IgD-negative memory B cell (primary cell): ENCODE measurements around the gene ME2. TPM values are rescaled to one million over a fixed set of nuclear protein-coding genes. Genes with fewer than 3 reads are reported as not detected.
"Not testable (repeated sequence)": the region's sequence is repeated elsewhere in the genome, so short reads cannot be mapped to it uniquely, and the experiment has no call there.

ENCODE experiments used
- H3K27ac Mint-ChIP-seq, 3 donors: one replicate each; pipeline ENCODE4 v1.8.0; 2020 to 2022; ENCODE audit warnings: mild to moderate bottlenecking in 3 of 3, mixed read lengths in 3 of 3, moderate library complexity in 1 of 3
- H3K27me3 Mint-ChIP-seq: one replicate; pipeline ENCODE4 v1.8.0; 2021; ENCODE audit warnings: mixed read lengths
- H3K36me3 Mint-ChIP-seq: one replicate; pipeline ENCODE4 v1.8.0; 2020; ENCODE audit warnings: mild to moderate bottlenecking, mixed read lengths
- H3K4me1 Mint-ChIP-seq, 3 donors: one replicate each; pipeline ENCODE4 v1.8.0; 2020 to 2022; ENCODE audit warnings: mixed read lengths in 3 of 3, mild to moderate bottlenecking in 1 of 3
- H3K4me3 Mint-ChIP-seq, 4 donors: one replicate each; pipeline ENCODE4 v1.8.0; 2020 to 2022; ENCODE audit warnings: mild to moderate bottlenecking in 4 of 4, mixed read lengths in 4 of 4, moderate library complexity in 3 of 4
- H3K9me3 Mint-ChIP-seq, 3 donors: one replicate each; pipeline ENCODE4 v1.8.0; 2020 to 2021; ENCODE audit warnings: mixed read lengths in 3 of 3, mild to moderate bottlenecking in 1 of 3
- polyA plus RNA-seq: library from polyadenylated mRNA; unstranded; fragments of 300-500 nt; fragmentation: Illumina TruSeq; gene quantifications from one replicate; pipeline ENCODE4 v1.2.3, GENCODE V29; 2021

The ME2 gene
- polyA plus RNA-seq, 1 donor from 2014 or later: 44.9 TPM

DNA sequence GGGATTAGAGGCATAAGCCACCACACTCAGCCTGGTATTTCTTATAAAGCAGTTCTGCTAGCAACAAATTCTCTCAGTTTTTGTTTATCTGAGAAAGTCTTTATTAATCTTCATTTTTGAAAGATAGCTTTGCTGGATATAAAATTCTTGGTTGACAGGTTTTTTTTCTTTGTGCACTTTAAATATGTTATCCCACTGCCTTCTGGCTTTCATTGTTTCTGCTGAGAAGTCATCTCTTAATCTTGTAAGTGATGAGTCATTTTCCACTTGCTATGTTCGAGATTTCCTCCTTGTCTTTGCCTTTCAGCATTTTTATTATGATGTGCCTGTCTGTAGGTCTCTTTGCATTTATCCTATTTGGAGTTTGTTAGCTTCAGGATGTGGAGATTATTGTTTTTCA is 83.1 kb downstream of the ME2 start:
- Mint-ChIP-seq H3K27me3 (no peaks in the 10 kb centered on the region), H3K9me3 (peaks cover 5 to 23% (median 19%) of the 10 kb centered on the region in 3 donors), H3K27ac (no peak overlapping the region), H3K36me3 (peaks cover 3% of the 10 kb centered on the region), H3K4me1 (no peaks in the 10 kb centered on the region), H3K4me3 (peak overlapping the region in 2 of 4 donors; percentile 8 to 72)

- no peaks in the 10 kb centered on the region for H3K27me3 Mint-ChIP-seq
- H3K36me3 Mint-ChIP-seq: peaks cover 6% of the 10 kb centered on the region
- H3K9me3 Mint-ChIP-seq: peaks cover 2 to 8% (median 6%) of the 10 kb centered on the region in 3 donors
- H3K4me1 Mint-ChIP-seq: peaks cover 9 to 21% (median 13%) of the 10 kb centered on the region in 3 donors
- H3K4me3 Mint-ChIP-seq: peak within 1 kb of the TSS; percentile 90 to 98 (median 95)
- H3K27ac Mint-ChIP-seq: peak within 1 kb of the TSS; percentile 88 to 94 (median 90)
Measured at GRCh38 chr18:50967714-50968661, 89.1 kb downstream of the ME2 start, which contains the start of gene ELAC1. ELAC1 (plus strand) TSS chr18:50968040; CDS start chr18:50974405, 6,365 bp downstream.

- Mint-ChIP-seq H3K36me3 (peaks cover 5% of the 10 kb centered on the region), H3K27ac (peak overlapping the region; percentile 36 to 94 (median 59)), H3K9me3 (no peaks in the 10 kb centered on the region), H3K4me1 (peaks cover 9 to 23% (median 13%) of the 10 kb centered on the region in 3 donors), H3K27me3 (no peaks in the 10 kb centered on the region), H3K4me3 (peak overlapping the region in 3 of 4 donors; percentile 90 to 98 (median 92))
Measured at GRCh38 chr18:50969448-50969847, 90.5 kb downstream of the ME2 start.

DNA sequence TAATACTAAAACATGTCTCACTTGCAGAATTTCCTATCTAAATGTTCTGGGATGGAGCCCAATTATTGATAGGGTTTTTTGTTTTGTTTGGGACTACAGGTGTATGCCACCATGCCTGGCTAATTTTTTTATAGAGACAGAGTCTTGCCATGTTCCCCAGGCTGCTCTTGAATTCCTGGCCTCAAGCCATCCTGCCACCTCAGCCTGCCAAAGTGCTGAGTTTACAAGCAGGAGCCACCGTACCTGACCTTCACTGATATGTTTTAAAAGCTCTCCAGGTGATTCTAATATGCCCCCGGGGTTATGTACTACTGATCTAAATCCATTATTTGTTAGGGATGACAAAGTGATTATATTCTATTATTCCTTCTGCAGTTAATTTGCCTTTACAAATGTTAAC is 91.1 kb downstream of the ME2 start:
- H3K27ac Mint-ChIP-seq: no peak overlapping the region
- peak overlapping the region in 3 of 4 donors; percentile 9 to 92 (median 20) for H3K4me3 Mint-ChIP-seq
- no peaks in the 10 kb centered on the region for H3K27me3 Mint-ChIP-seq
- H3K4me1 Mint-ChIP-seq: peaks cover 9 to 23% (median 13%) of the 10 kb centered on the region in 3 donors
- no peaks in the 10 kb centered on the region for H3K9me3 Mint-ChIP-seq
- H3K36me3 Mint-ChIP-seq: peaks cover 5% of the 10 kb centered on the region

DNA sequence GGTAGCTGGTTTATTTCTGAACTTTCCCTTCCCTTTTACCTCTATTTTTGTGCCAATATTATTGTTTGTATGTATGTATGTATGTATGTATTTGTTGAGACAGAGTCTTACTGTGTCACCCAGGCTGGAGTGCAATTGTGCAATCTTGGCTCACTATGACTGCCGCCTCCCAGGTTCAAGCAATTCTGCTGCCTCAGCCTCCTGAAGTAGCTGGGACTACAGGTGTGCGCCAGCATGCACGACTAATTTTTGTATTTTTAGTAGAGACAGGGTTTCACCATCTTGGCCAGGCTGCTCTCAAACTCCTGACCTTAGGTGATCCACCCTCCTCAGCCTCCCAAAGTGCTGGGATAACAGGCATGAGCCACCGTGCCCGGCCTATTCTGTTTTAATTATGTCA is 93.5 kb downstream of the ME2 start:
- not testable (repeated sequence) for H3K27ac Mint-ChIP-seq, H3K27me3 Mint-ChIP-seq, H3K4me3 Mint-ChIP-seq
- peaks cover 16% of the 10 kb centered on the region for H3K36me3 Mint-ChIP-seq
- H3K4me1 Mint-ChIP-seq: peaks cover 12 to 22% (median 13%) of the 10 kb centered on the region in 3 donors
- H3K9me3 Mint-ChIP-seq: peaks cover 0 to 12% (median 1%) of the 10 kb centered on the region in 3 donors

GRCh38 chr18:50973367-50974126 is 94.6 kb downstream of the ME2 start:
- Mint-ChIP-seq H3K36me3 (peaks cover 21% of the 10 kb centered on the region), H3K27me3 (no peaks in the 10 kb centered on the region), H3K4me3 (no peak overlapping the region), H3K4me1 (peaks cover 11 to 18% (median 13%) of the 10 kb centered on the region in 3 donors), H3K27ac (no peak overlapping the region), H3K9me3 (peaks cover 0 to 12% (median 3%) of the 10 kb centered on the region in 3 donors)

- Mint-ChIP-seq H3K9me3 (peaks cover 0 to 12% (median 6%) of the 10 kb centered on the region in 3 donors), H3K36me3 (peaks cover 25% of the 10 kb centered on the region), H3K27me3 (no peaks in the 10 kb centered on the region), H3K4me1 (peaks cover 3 to 4% (median 3%) of the 10 kb centered on the region in 3 donors), H3K27ac (no peak overlapping the region), H3K4me3 (no peak overlapping the region)
Measured at GRCh38 chr18:50977037-50977760, 98.3 kb downstream of the ME2 start.

DNA sequence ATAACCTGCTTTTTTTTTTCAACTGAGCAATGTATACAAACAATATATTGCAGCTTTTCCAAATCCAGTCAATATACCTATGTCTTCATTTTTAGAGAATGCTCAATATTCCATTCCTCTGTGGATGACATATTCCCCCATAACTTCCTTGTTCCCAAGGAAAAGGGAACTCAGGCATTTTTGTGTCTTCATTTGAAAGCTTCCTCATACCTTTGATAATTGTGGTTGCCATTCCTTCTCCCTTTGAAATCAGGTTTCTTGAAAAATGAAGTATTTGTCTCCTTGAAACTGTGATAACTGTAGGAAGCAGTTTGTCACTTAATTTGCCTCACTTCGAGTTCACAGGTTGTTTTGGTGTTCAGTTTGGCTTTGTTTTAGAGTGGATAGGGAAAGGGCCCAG is 102.5 kb downstream of the ME2 start:
- Mint-ChIP-seq H3K27me3 (no peaks in the 10 kb centered on the region), H3K9me3 (peaks cover 0 to 6% (median 5%) of the 10 kb centered on the region in 3 donors), H3K4me3 (no peak overlapping the region), H3K27ac (peak overlapping the region in 1 of 3 donors; percentile 23), H3K4me1 (peaks cover 0 to 3% (median 2%) of the 10 kb centered on the region in 3 donors), H3K36me3 (peaks cover 16% of the 10 kb centered on the region)

- no peak overlapping the region for H3K27ac Mint-ChIP-seq
- H3K4me1 Mint-ChIP-seq: peaks cover 0 to 3% (median 2%) of the 10 kb centered on the region in 3 donors
- no peaks in the 10 kb centered on the region for H3K27me3 Mint-ChIP-seq
- H3K36me3 Mint-ChIP-seq: peaks cover 12% of the 10 kb centered on the region
- H3K4me3 Mint-ChIP-seq: no peak overlapping the region
- peaks cover 0 to 5% (median 0%) of the 10 kb centered on the region in 3 donors for H3K9me3 Mint-ChIP-seq
Measured at GRCh38 chr18:50982086-50982801, 103.3 kb downstream of the ME2 start.

DNA sequence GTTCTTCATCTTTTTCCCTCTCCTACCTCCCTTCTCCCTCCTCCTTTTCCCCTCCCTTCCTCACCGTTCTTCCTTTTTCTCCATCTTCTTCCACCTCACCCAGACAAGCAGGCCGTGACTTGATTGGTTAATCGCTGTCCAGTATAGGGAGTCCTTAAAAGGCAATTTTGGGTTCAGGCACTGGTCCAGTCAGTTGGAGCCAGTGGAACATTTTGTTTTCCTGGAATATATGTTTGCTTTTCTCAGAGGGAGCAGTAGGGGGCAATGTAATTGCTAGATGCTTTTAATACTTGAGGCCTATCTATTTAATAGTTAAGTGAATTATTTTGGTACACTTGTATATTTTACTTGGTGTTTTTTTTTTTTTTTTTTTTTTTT is 103.9 kb downstream of the ME2 start:
- Mint-ChIP-seq H3K9me3 (peaks cover 0 to 5% (median 0%) of the 10 kb centered on the region in 3 donors), H3K27me3 (no peaks in the 10 kb centered on the region), H3K4me3 (no peak overlapping the region), H3K36me3 (peaks cover 12% of the 10 kb centered on the region), H3K27ac (no peak overlapping the region), H3K4me1 (peaks cover 0 to 3% (median 2%) of the 10 kb centered on the region in 3 donors)

DNA sequence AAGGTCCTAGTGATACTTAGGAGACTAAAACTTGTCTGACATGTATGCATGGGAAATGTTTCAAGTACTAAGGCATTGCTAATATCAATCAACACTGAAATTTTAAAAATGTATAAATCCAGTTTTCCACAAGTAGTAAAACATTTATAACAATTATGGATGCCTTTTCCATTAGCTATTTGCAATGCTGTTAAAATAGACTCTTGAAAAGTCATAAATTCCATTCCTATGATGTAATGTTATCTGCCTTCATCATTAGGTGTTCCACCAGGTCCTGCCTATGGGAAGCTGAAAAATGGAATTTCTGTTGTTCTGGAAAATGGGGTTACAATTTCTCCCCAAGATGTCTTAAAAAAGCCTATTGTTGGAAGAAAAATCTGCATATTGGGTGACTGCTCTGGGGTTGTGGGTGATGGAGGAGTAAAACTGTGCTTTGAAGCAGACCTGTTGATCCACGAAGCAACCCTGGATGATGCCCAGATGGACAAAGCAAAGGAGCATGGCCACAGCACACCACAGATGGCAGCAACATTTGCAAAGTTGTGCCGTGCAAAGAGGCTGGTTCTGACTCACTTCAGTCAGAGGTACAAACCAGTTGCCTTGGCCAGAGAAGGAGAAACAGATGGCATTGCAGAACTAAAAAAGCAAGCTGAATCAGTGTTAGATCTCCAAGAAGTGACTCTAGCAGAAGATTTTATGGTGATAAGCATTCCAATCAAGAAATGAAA is 107.6 kb downstream of the ME2 start:
- H3K4me3 Mint-ChIP-seq: no peak overlapping the region
- peaks cover 2% of the 10 kb centered on the region for H3K36me3 Mint-ChIP-seq
- no peak overlapping the region for H3K27ac Mint-ChIP-seq

DNA sequence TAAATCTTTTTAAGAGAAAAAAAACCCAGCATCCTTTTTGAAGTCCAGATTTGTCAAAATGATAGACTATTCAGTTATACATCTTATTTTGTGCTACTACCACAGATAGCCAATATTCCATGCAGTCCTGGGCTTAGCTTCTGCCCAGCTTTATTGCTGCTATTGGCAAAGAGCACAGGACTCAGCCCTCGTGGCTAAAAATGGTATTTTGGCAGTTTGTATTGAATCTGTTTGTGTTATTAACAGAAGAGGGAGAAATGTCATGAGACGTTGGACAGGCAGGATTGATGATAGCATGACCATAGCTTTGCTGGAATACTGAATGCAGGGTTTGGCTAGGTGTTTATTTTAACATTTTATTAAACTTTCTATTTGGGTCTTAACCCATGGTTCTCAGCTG is 108.3 kb downstream of the ME2 start:
- no peaks in the 10 kb centered on the region for H3K27me3 Mint-ChIP-seq
- no peaks in the 10 kb centered on the region for H3K9me3 Mint-ChIP-seq
- no peak overlapping the region for H3K27ac Mint-ChIP-seq
- peaks cover 5% of the 10 kb centered on the region for H3K36me3 Mint-ChIP-seq
- H3K4me3 Mint-ChIP-seq: no peak overlapping the region
- peaks cover 0 to 3% (median 0%) of the 10 kb centered on the region in 3 donors for H3K4me1 Mint-ChIP-seq

More for the DNA sequence above, 107.6 kb downstream of the ME2 start:
- Mint-ChIP-seq H3K9me3 (no peaks in the 10 kb centered on the region), H3K27me3 (no peaks in the 10 kb centered on the region), H3K4me1 (peaks cover 0 to 3% (median under 1%) of the 10 kb centered on the region in 3 donors)

DNA sequence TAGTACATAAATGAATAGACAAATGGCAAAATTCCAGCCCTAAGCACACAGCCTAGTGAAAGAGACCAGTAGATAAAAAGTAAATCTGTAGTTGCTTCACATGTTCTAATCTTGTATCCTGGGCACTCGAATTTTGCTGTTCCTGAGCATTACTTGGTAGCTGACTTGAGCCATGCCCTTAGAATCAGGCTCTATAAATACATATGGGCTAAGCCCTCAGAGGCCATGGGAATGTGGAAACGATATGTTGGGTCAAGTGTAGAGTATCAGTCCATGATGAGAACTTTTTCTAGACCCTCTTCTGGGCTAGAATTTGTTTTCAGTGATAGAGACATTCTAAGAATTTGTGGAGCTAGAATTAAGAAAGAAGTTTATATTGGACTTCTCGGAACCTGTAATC is 110.8 kb downstream of the ME2 start:
- H3K4me3 Mint-ChIP-seq: no peak overlapping the region
- no peaks in the 10 kb centered on the region for H3K27me3 Mint-ChIP-seq
- peaks cover 3% of the 10 kb centered on the region for H3K36me3 Mint-ChIP-seq
- peaks cover 0 to 3% (median 0%) of the 10 kb centered on the region in 3 donors for H3K4me1 Mint-ChIP-seq
- no peaks in the 10 kb centered on the region for H3K9me3 Mint-ChIP-seq
- H3K27ac Mint-ChIP-seq: no peak overlapping the region
